HEK293T (cell line): ENCODE measurements around the gene GSC.

ENCODE experiments used
- ARNT ChIP-seq: fragments of 450-650 bp; IDR thresholded peaks from 2 replicates; pipeline ENCODE4 v1.6.1; 2017; ENCODE audit warnings: mild to moderate bottlenecking
- ELF4 ChIP-seq: fragments of 450-650 bp; IDR thresholded peaks from 2 replicates; pipeline ENCODE4 v1.6.1; 2017; ENCODE audit warnings: antibody characterized with exemption
- FOXA1 ChIP-seq: fragments of 450-650 bp; IDR thresholded peaks from 2 replicates; pipeline ENCODE4 v1.6.1; 2016; ENCODE audit warnings: mild to moderate bottlenecking
- FOXK2 ChIP-seq: fragments of 450-650 bp; IDR thresholded peaks from 2 replicates; pipeline ENCODE4 v1.6.1; 2016; ENCODE audit warnings: mild to moderate bottlenecking
- FOXM1 ChIP-seq: fragments of 450-650 bp; IDR thresholded peaks from 2 replicates; pipeline ENCODE4 v1.6.1; 2017; ENCODE audit warnings: mild to moderate bottlenecking, borderline replicate concordance
- HDGF ChIP-seq: fragments of 450-650 bp; IDR thresholded peaks from 2 replicates; pipeline ENCODE4 v1.6.1; 2017; ENCODE audit warnings: antibody characterized with exemption, borderline replicate concordance
- L3MBTL2 ChIP-seq: fragments of 450-650 bp; conservative IDR thresholded peaks from 2 replicates; pipeline ENCODE4 v1.6.1; 2016; ENCODE audit warnings: mild to moderate bottlenecking
- NFRKB ChIP-seq: fragments of 450-650 bp; IDR thresholded peaks from 2 replicates; pipeline ENCODE4 v1.6.1; 2016; ENCODE audit warnings: mild to moderate bottlenecking, moderate library complexity
- SUZ12 ChIP-seq: fragments of 450-650 bp; IDR thresholded peaks from 2 replicates; pipeline ENCODE4 v1.6.1; 2016; ENCODE audit warnings: mild to moderate bottlenecking
- TARDBP ChIP-seq: fragments of 450-650 bp; IDR thresholded peaks from 2 replicates; pipeline ENCODE4 v1.6.1; 2016
- ZNF384 ChIP-seq: fragments of 450-650 bp; IDR thresholded peaks from 2 replicates; pipeline ENCODE4 v1.6.1; 2016

DNA sequence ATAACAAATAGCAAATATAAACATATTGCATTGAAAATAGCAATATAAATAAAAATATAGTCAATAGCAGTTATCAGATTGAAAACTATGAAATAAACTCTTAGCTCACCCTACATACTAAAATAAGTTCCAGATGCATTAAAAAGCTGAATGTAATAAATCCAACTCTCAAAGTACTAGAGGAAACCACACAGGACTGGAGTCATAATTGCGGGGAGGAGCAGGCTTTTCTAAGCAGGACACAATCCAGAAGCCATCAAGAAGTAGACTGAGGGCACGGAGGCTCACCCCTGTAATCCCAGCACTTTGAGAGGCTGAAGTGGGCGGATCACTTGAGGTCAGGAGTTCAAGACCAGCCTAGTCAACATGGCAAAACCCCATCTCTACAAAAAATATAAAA, 22.2 kb downstream of the GSC start:
- TF ChIP-seq ZNF384 (no peak), TARDBP (no peak), ELF4 (no peak), FOXA1 (no peak), ARNT (no peak), NFRKB (no peak), HDGF (no peak), L3MBTL2 (no peak), SUZ12 (no peak), FOXK2 (no peak), FOXM1 (no peak)
